HG03575 (cell line): ENCODE results near the gene PROX1.
A peak's percentile ranks its signal among the peaks of the same experiment; 100 is the strongest.

Experiments used
- ATAC-seq: cut with Tn5 transposase; IDR thresholded peaks from one replicate; pipeline ENCODE4 v1.9.1; 2021; ENCODE audit not compliant: unreplicated experiment, insufficient number of reproducible peaks, low FRiP score; ENCODE audit errors: extremely low read depth

PROX1 gene

GRCh38 chr1:214013614-214014377 lies 26.0 kb downstream of the PROX1 start:
- no peak for ATAC-seq

- no peak for ATAC-seq
These were observed 27.0 kb downstream of the PROX1 start for GRCh38 chr1:214014730-214015129.

- no peak for ATAC-seq
These were observed 29.6 kb downstream of the PROX1 start for GRCh38 chr1:214017191-214017982.

- peak; percentile 73 for ATAC-seq
These were observed 30.9 kb downstream of the PROX1 start for GRCh38 chr1:214018386-214019268.

GRCh38 chr1:214019499-214019898 lies 31.7 kb downstream of the PROX1 start:
- ATAC-seq, result no peak

GRCh38 chr1:214021321-214021720 lies 33.5 kb downstream of the PROX1 start:
- no peak for ATAC-seq

- no peak for ATAC-seq
These were observed 34.5 kb downstream of the PROX1 start for GRCh38 chr1:214022229-214022791.

- no peak for ATAC-seq
These were observed 35.1 kb downstream of the PROX1 start for GRCh38 chr1:214022810-214023425.

GRCh38 chr1:214026985-214027384 lies 39.2 kb downstream of the PROX1 start:
- no peak for ATAC-seq

- ATAC-seq, result no peak
These were observed 39.7 kb downstream of the PROX1 start for GRCh38 chr1:214027498-214027897.

GRCh38 chr1:214028095-214028494 lies 40.3 kb downstream of the PROX1 start:
- ATAC-seq, result no peak

- no peak for ATAC-seq
These were observed 41.1 kb downstream of the PROX1 start for GRCh38 chr1:214028649-214029406.

GRCh38 chr1:214029796-214030195 lies 42.0 kb downstream of the PROX1 start:
- no peak for ATAC-seq

- ATAC-seq, result no peak
These were observed 43.5 kb downstream of the PROX1 start for GRCh38 chr1:214031267-214031650.

GRCh38 chr1:214037468-214037867 lies 49.7 kb downstream of the PROX1 start:
- no peak for ATAC-seq

- ATAC-seq, result no peak
These were observed 51.7 kb downstream of the PROX1 start for GRCh38 chr1:214039394-214040018.

- ATAC-seq, result no peak
These were observed 55.4 kb downstream of the PROX1 start for GRCh38 chr1:214043167-214043566.
